ENCODE data around the gene KCNIP3.

- TF ChIP-seq, protein P1, sequence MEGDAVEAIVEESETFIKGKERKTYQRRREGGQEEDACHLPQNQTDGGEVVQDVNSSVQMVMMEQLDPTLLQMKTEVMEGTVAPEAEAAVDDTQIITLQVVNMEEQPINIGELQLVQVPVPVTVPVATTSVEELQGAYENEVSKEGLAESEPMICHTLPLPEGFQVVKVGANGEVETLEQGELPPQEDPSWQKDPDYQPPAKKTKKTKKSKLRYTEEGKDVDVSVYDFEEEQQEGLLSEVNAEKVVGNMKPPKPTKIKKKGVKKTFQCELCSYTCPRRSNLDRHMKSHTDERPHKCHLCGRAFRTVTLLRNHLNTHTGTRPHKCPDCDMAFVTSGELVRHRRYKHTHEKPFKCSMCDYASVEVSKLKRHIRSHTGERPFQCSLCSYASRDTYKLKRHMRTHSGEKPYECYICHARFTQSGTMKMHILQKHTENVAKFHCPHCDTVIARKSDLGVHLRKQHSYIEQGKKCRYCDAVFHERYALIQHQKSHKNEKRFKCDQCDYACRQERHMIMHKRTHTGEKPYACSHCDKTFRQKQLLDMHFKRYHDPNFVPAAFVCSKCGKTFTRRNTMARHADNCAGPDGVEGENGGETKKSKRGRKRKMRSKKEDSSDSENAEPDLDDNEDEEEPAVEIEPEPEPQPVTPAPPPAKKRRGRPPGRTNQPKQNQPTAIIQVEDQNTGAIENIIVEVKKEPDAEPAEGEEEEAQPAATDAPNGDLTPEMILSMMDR (IDR thresholded peaks at IDR 0.05; ENCODE audit: low read depth, low read length), result no peak
- no peak for TF ChIP-seq EZH2phosphoT487 (IDR thresholded peaks at IDR 0.05; ENCODE audit: low read depth)
These were observed 15.4 kb upstream of the KCNIP3 start for GRCh38 chr2:95281786-95282185.
